HepG2 (cell line): ENCODE results near the gene TOP2B. TPM values are rescaled to one million over a fixed set of nuclear protein-coding genes. Genes with fewer than 3 reads are reported as not detected.

Experiments
- ATAC-seq: fragments of 200-7000 bp; cut with Tn5 transposase; 3 replicates; pipeline ENCODE4 v1.9.1; 2020; ENCODE audit warnings: mild to moderate bottlenecking, moderate library complexity
- BruUV-seq: library from RNA; stranded (reverse); fragments of 400-500 nt; replicated peaks from 2 replicates; lab custom pipeline; 2021; lab: Mats Ljungman, UMichigan
- CTCF ChIA-PET: fragments of 300-600 bp; formaldehyde crosslinking; extraction: SDS; loops from one replicate; lab custom pipeline; 2021; ENCODE audit warnings: low total read pairs, inconsistent platforms, low intra/inter-chr PET ratio; lab: Yijun Ruan, JAX
- POLR2A ChIA-PET: fragments of 350-600 bp; sonication (Branson Sonifier 250); formaldehyde crosslinking; loops from one replicate; lab custom pipeline; 2020; ENCODE audit warnings: antibody characterized with exemption, inconsistent platforms; lab: Yijun Ruan, JAX
- DNase-seq: peaks from one replicate; pipeline ENCODE4 v3.0.0-alpha.2; 2015; ENCODE audit warnings: low spot score
- FAIRE-seq: peaks from 3 replicates; lab custom pipeline; 2011; peaks lifted over from hg19 to GRCh38; lab: Jason Lieb, UNC
- H2AFZ ChIP-seq: one replicate; pipeline ENCODE4 v1.6.1; 2011; ENCODE audit warnings: low read length, inconsistent platforms
- H3K27ac ChIP-seq: fragments of 300-600 bp; 3 replicates; pipeline ENCODE4 v1.8.0; 2011; ENCODE audit warnings: mixed run types, mild to moderate bottlenecking, mixed read lengths, low read length, inconsistent platforms; ENCODE audit not compliant: insufficient read depth; ENCODE audit errors: extremely low read length
- H3K27me3 ChIP-seq, 2 experiments: fragments of 200-600 bp in 1 of 2; 2 replicates in 1 of 2; 3 replicates in 1 of 2; pipeline versions ENCODE4 v1.6.0 to v1.8.0; 2011; ENCODE audit warnings: low read length in 2 of 2, mild to moderate bottlenecking in 2 of 2, moderate library complexity in 2 of 2, inconsistent platforms in 1 of 2; ENCODE audit not compliant: insufficient read depth in 2 of 2, control insufficient read depth in 1 of 2
- H3K36me3 ChIP-seq, 2 experiments: fragments of 200-600 bp in 1 of 2; replicated peaks in 1 of 2; 2 replicates in 1 of 2; 3 replicates in 1 of 2; pipeline versions ENCODE4 v1.5.1 to v1.8.0; 2011; ENCODE audit warnings: low read length in 2 of 2, inconsistent platforms in 1 of 2; ENCODE audit not compliant: insufficient read depth in 2 of 2, control insufficient read depth in 1 of 2
- H3K4me1 ChIP-seq: 2 replicates; pipeline ENCODE4 v1.5.1; 2012; ENCODE audit warnings: low read length, inconsistent platforms; ENCODE audit not compliant: insufficient read depth
- H3K4me2 ChIP-seq: 2 replicates; pipeline ENCODE4 v1.6.0; 2011; ENCODE audit warnings: low read depth, low read length, inconsistent platforms
- H3K4me3 ChIP-seq, 3 experiments: fragments of 200-600 bp in 1 of 3; sonication (generic), shearing (Covaris generic) in 1 of 3; replicated peaks in 1 of 3; 2 replicates each; pipeline ENCODE4 v1.5.1; 2011 to 2016; ENCODE audit warnings: low read length in 3 of 3, inconsistent platforms in 2 of 3, low read depth in 2 of 3, mild to moderate bottlenecking in 2 of 3, control low read depth in 1 of 3, mixed read lengths in 1 of 3; ENCODE audit not compliant: insufficient read depth in 1 of 3
- H3K79me2 ChIP-seq: one replicate; pipeline ENCODE4 v1.6.1; 2011; ENCODE audit warnings: low read length, inconsistent platforms; ENCODE audit not compliant: insufficient read depth
- H3K9ac ChIP-seq: 2 replicates; pipeline ENCODE4 v1.6.0; 2011; ENCODE audit warnings: mild to moderate bottlenecking, low read depth, low read length, inconsistent platforms; ENCODE audit not compliant: insufficient read depth
- H3K9me3 ChIP-seq: 2 replicates; pipeline ENCODE4 v1.5.1; 2012; ENCODE audit warnings: mild to moderate bottlenecking, low read length
- H4K20me1 ChIP-seq: 2 replicates; pipeline ENCODE4 v1.6.0; 2011; ENCODE audit warnings: inconsistent platforms, mild to moderate bottlenecking, low read length, moderate library complexity; ENCODE audit not compliant: insufficient read depth
- FOXO1 ChIP-seq: sonication (generic); formaldehyde crosslinking; IDR thresholded peaks from 2 replicates; pipeline ENCODE4 v1.4.0; 2020; ENCODE audit warnings: missing genetic modification reagents
- GMEB1 ChIP-seq: sonication (generic); formaldehyde crosslinking; IDR thresholded peaks from 2 replicates; pipeline ENCODE4 v1.5.1; 2020; ENCODE audit warnings: missing genetic modification reagents, mild to moderate bottlenecking, borderline replicate concordance
- KLF9 ChIP-seq: IDR thresholded peaks from 2 replicates; pipeline ENCODE4 v1.6.1; 2016; ENCODE audit warnings: low read depth
- MXD3 ChIP-seq: IDR thresholded peaks from 2 replicates; pipeline ENCODE4 v1.6.1; 2016; ENCODE audit warnings: mild to moderate bottlenecking, missing biosample characterization, missing genetic modification reagents
- THAP8 ChIP-seq: sonication (generic); formaldehyde crosslinking; IDR thresholded peaks from 2 replicates; pipeline ENCODE4 v1.5.1; 2020; ENCODE audit warnings: missing genetic modification reagents, mild to moderate bottlenecking, borderline replicate concordance
- ZNF180 ChIP-seq: sonication (generic); formaldehyde crosslinking; IDR thresholded peaks from 2 replicates; pipeline ENCODE4 v1.4.0; 2020; ENCODE audit warnings: low read depth, missing genetic modification reagents, borderline replicate concordance
- WGBS: methylation state at CpG from one replicate; pipeline ENCODE4 v1.1.6; 2017; ENCODE audit warnings: low lambda C conversion rate; 5-methylcytosine and 5-hydroxymethylcytosine counted together
- in situ Hi-C: cut with HindIII; loops from 2 replicates; pipeline ENCODE4 v1.10.0; 2017; ENCODE audit warnings: low pct_unique_long_range_greater_than_20kb; ENCODE audit not compliant: extremely low pct_ligation_motif_present
- intact Hi-C: fragments of 100-400 bp; cut with micrococcal nuclease; formaldehyde crosslinking; loops from one replicate; pipeline ENCODE4 v1.10.0; 2022; ENCODE audit not compliant: unreplicated experiment
- polyA plus RNA-seq, 8 experiments: library from polyadenylated mRNA; depleted of rRNA in 3 of 8; stranded (reverse) in 7 of 8; unstranded in 1 of 8; fragments of >200 nt; fragmentation: Illumina TruSeq in 4 of 8; extraction: Trizol in 4 of 8; gene quantifications; 2 replicates each; pipeline versions ENCODE4 v1.2.1 to v1.2.3, GENCODE V29; 2011 to 2016; ENCODE audit warnings: low read depth in 4 of 8, missing spikeins in 1 of 8, mixed read lengths in 1 of 8; ENCODE audit not compliant: insufficient read depth in 1 of 8
- total RNA-seq, 5 experiments: library from RNA; depleted of rRNA; stranded (reverse); fragments of >200 nt; fragmentation: Illumina TruSeq; extraction: Trizol; gene quantifications; 2 replicates each; pipeline ENCODE4 v1.2.3, GENCODE V29; 2016; ENCODE audit warnings: low read depth in 1 of 5
- TF ChIP-seq, protein P1 (sequence below): sonication (generic); formaldehyde crosslinking; IDR thresholded peaks from 2 replicates; pipeline ENCODE4 v1.5.1; 2020; ENCODE audit warnings: mild to moderate bottlenecking, missing genetic modification reagents, moderate library complexity

TOP2B gene
- total and polyA plus RNA-seq, 2 of the 13 experiments (the other 11 are each of a cell fraction or from before 2014, with no cell fraction given), result 27.6 to 88.1 TPM

DNA sequence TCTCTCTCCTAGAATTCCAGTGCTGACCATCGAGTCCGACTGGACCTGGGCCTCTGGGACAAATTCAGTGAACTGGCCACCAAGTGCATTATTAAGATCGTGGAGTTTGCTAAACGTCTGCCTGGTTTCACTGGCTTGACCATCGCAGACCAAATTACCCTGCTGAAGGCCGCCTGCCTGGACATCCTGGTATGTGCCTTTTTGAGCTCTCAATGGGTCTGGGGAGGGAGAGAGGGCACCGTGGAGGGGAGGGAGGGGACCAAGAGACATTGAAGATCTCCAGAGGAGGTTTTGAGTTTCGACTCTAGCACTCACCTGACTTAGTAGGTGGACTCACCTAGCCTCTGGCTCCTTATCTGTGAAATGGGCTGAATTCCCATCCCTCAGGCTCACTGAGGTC, 84.2 kb downstream of the TOP2B start:
- intact Hi-C loops (no loop called here), in situ Hi-C loops (loop anchor here (10.0 kb wide), 1 partner anchor 156 kb away; the partner anchor contains the start of gene RARB)
- Histone ChIP-seq H3K9ac (no peak overlapping the region), H3K27ac (no peak overlapping the region), H3K79me2 (no peaks in the 10 kb centered on the region), H3K27me3 (no peaks in the 10 kb centered on the region; a peak in 1 of 5 replicates), H3K4me2 (no peak overlapping the region), H4K20me1 (no peaks in the 10 kb centered on the region), H3K36me3 (no peaks in the 10 kb centered on the region), H2AFZ (no peak overlapping the region), H3K4me1 (peaks cover 25% of the 10 kb centered on the region), H3K9me3 (no peaks in the 10 kb centered on the region), H3K4me3 (no peak overlapping the region)
- BruUV-seq, result no TSS peak
- WGBS, result 64% methylated on average over 8 of the region's 8 CpGs
- ATAC-seq, result no peak
- FAIRE-seq, result no peak
- ChIA-PET CTCF (no interaction called here), POLR2A (no interaction called here)
- no peak for DNase-seq
- TF ChIP-seq ZNF180 (CRISPR knock-in tag) (no peak), KLF9 (no peak), THAP8 (CRISPR knock-in tag) (no peak), MXD3 (CRISPR knock-in tag) (no peak), GMEB1 (CRISPR knock-in tag) (no peak), FOXO1 (CRISPR knock-in tag) (no peak)
- TF ChIP-seq, protein P1, sequence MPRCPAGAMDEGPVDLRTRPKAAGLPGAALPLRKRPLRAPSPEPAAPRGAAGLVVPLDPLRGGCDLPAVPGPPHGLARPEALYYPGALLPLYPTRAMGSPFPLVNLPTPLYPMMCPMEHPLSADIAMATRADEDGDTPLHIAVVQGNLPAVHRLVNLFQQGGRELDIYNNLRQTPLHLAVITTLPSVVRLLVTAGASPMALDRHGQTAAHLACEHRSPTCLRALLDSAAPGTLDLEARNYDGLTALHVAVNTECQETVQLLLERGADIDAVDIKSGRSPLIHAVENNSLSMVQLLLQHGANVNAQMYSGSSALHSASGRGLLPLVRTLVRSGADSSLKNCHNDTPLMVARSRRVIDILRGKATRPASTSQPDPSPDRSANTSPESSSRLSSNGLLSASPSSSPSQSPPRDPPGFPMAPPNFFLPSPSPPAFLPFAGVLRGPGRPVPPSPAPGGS (CRISPR knock-in tag), result no peak
